Spinal cord (tissue), 10 donors: Measurements from ENCODE around the gene ERC2. TPM values are rescaled to one million over a fixed set of nuclear protein-coding genes. Genes with fewer than 3 reads are reported as not detected.

ENCODE experiments used
- DNase-seq, 6 donors: peaks; one replicate each; pipeline versions ENCODE4 v3.0.0 to v3.0.0-alpha.2; 2013 to 2015; ENCODE audit warnings: low spot score in 6 of 6, low read depth in 4 of 6
- H3K27ac ChIP-seq: one replicate; pipeline ENCODE4 v1.5.1; 2013; ENCODE audit warnings: low read depth, low read length, control low read depth
- H3K27me3 ChIP-seq: one replicate; pipeline ENCODE4 v1.6.1; 2013; ENCODE audit warnings: low read length; ENCODE audit not compliant: control insufficient read depth, insufficient read depth
- H3K36me3 ChIP-seq: one replicate; pipeline ENCODE4 v1.6.1; 2013; ENCODE audit warnings: low read length; ENCODE audit not compliant: control insufficient read depth, insufficient read depth
- H3K4me1 ChIP-seq: one replicate; pipeline ENCODE4 v1.6.1; 2013; ENCODE audit warnings: low read length; ENCODE audit not compliant: control insufficient read depth, insufficient read depth
- H3K4me3 ChIP-seq: one replicate; pipeline ENCODE4 v1.5.1; 2013; ENCODE audit warnings: low read depth, low read length, control low read depth
- H3K9me3 ChIP-seq: one replicate; pipeline ENCODE4 v1.6.1; 2013; ENCODE audit warnings: low read length; ENCODE audit not compliant: control insufficient read depth, insufficient read depth
- WGBS: methylation state at CpG from one replicate; pipeline ENCODE4 v1.1.5; 2013; ENCODE audit warnings: missing lambda C conversion rate; ENCODE audit not compliant: insufficient coverage; 5-methylcytosine and 5-hydroxymethylcytosine counted together
- polyA plus RNA-seq, 2 donors: library from polyadenylated mRNA; unstranded; fragments of 120-200 nt; gene quantifications; one replicate each; pipeline ENCODE4 v1.2.1, GENCODE V29; 2013; ENCODE audit not compliant: insufficient read length in 2 of 2
- total RNA-seq, 2 donors: library from RNA; depleted of rRNA in 1 of 2; stranded (reverse); fragments of 120-200 nt in 1 of 2; fragments of >200 nt in 1 of 2; gene quantifications; one replicate each; pipeline versions ENCODE4 v1.2.3 to v1.2.4, GENCODE V29; 2013 to 2014
- donor health status: healthy.

ERC2 gene
- total and polyA plus RNA-seq, 4 donors = 24.0 to 51.3 (median 29.7) TPM

DNA sequence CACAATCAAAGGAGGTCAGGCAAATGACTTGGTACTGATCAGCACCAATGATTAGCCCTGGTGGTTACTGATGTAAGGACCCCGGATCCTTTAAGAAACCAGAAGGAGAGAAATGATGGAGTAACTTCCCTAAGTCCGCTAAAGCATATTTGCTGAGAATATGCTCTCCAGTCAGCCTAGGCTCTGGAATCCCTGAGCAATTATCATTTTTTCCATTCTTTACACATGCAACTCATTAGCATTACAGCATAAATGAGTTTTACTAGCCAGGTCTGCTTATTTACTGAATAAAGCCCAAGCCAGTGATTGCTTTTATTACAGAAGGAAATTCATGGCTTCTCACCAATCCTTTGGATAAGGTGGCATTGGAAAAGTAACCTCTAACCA, 842.0 kb downstream of the ERC2 start:
- Histone ChIP-seq H3K36me3 (no peaks in the 10 kb centered on the region), H3K4me1 (no peaks in the 10 kb centered on the region), H3K27me3 (no peaks in the 10 kb centered on the region), H3K9me3 (no peaks in the 10 kb centered on the region), H3K27ac (no peak overlapping the region), H3K4me3 (no peak overlapping the region)
- 80% methylated on average over 1 of the region's 2 CpGs for WGBS
- peak in 1 of 6 donors; percentile 47 for DNase-seq

- H3K4me1 ChIP-seq = no peaks in the 10 kb centered on the region
- H3K4me3 ChIP-seq = no peak overlapping the region
- H3K9me3 ChIP-seq = no peaks in the 10 kb centered on the region
- no peak for DNase-seq
- no peaks in the 10 kb centered on the region for H3K27me3 ChIP-seq
- WGBS = 86% methylated on average over 7 of the region's 7 CpGs
- no peaks in the 10 kb centered on the region for H3K36me3 ChIP-seq
- no peak overlapping the region for H3K27ac ChIP-seq
Measured at GRCh38 chr3:55624238-55624637, 844.0 kb downstream of the ERC2 start.

GRCh38 chr3:55623786-55624185, 844.5 kb downstream of the ERC2 start:
- H3K27ac ChIP-seq = no peak overlapping the region
- no peaks in the 10 kb centered on the region for H3K4me1 ChIP-seq
- WGBS = 100% methylated on average over 1 of the region's 2 CpGs
- no peak overlapping the region for H3K4me3 ChIP-seq
- no peaks in the 10 kb centered on the region for H3K27me3 ChIP-seq
- H3K36me3 ChIP-seq = no peaks in the 10 kb centered on the region
- H3K9me3 ChIP-seq = no peaks in the 10 kb centered on the region
- no peak for DNase-seq

DNA sequence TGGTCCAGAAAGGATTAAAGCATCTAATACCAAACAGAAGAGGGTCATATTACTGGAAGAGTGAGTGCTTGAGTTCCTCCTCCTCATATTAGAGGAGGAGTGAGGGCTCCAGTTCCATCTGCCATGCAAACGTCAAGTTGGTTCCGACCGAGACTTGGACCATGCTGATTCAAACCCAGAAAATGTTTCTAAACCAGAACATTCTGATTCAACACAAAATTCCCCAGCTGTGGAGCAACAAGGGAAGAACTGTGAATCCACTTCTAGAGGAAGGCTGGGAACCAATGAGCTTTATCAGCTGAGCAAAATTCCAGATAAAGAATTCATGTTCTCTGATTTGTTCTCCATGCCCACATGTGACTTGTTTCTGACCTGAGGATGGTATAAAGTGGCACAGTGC, 845.5 kb downstream of the ERC2 start:
- DNase-seq = no peak
- H3K9me3 ChIP-seq = no peaks in the 10 kb centered on the region
- WGBS = 100% methylated on average over 1 of the region's 3 CpGs
- no peaks in the 10 kb centered on the region for H3K4me1 ChIP-seq
- no peak overlapping the region for H3K4me3 ChIP-seq
- H3K27me3 ChIP-seq = no peaks in the 10 kb centered on the region
- H3K27ac ChIP-seq = no peak overlapping the region
- H3K36me3 ChIP-seq = no peaks in the 10 kb centered on the region

GRCh38 chr3:55622116-55622515, 846.2 kb downstream of the ERC2 start:
- DNase-seq = no peak
- no peak overlapping the region for H3K27ac ChIP-seq
- no peaks in the 10 kb centered on the region for H3K9me3 ChIP-seq
- no peaks in the 10 kb centered on the region for H3K4me1 ChIP-seq
- H3K36me3 ChIP-seq = no peaks in the 10 kb centered on the region
- WGBS = 100% methylated on average over 2 of the region's 3 CpGs
- H3K4me3 ChIP-seq = no peak overlapping the region
- H3K27me3 ChIP-seq = no peaks in the 10 kb centered on the region

- Histone ChIP-seq H3K27me3 (no peaks in the 10 kb centered on the region), H3K4me3 (no peak overlapping the region), H3K27ac (no peak overlapping the region), H3K4me1 (no peaks in the 10 kb centered on the region), H3K9me3 (no peaks in the 10 kb centered on the region), H3K36me3 (no peaks in the 10 kb centered on the region)
- no peak for DNase-seq
- 96% methylated on average over 2 of the region's 2 CpGs for WGBS
Measured at GRCh38 chr3:55621648-55622047, 846.6 kb downstream of the ERC2 start.

GRCh38 chr3:55621026-55621422, 847.2 kb downstream of the ERC2 start:
- no peak for DNase-seq
- Histone ChIP-seq H3K4me1 (no peaks in the 10 kb centered on the region), H3K27me3 (no peaks in the 10 kb centered on the region), H3K4me3 (no peak overlapping the region), H3K36me3 (no peaks in the 10 kb centered on the region), H3K9me3 (no peaks in the 10 kb centered on the region), H3K27ac (no peak overlapping the region)
- WGBS = 40% methylated on average over 1 of the region's 3 CpGs

- Histone ChIP-seq H3K4me3 (no peak overlapping the region), H3K4me1 (no peaks in the 10 kb centered on the region), H3K27me3 (no peaks in the 10 kb centered on the region), H3K36me3 (no peaks in the 10 kb centered on the region), H3K27ac (no peak overlapping the region), H3K9me3 (no peaks in the 10 kb centered on the region)
- DNase-seq = no peak
- 86% methylated on average over 6 of the region's 12 CpGs for WGBS
Measured at GRCh38 chr3:55620351-55621025, 847.8 kb downstream of the ERC2 start.

DNA sequence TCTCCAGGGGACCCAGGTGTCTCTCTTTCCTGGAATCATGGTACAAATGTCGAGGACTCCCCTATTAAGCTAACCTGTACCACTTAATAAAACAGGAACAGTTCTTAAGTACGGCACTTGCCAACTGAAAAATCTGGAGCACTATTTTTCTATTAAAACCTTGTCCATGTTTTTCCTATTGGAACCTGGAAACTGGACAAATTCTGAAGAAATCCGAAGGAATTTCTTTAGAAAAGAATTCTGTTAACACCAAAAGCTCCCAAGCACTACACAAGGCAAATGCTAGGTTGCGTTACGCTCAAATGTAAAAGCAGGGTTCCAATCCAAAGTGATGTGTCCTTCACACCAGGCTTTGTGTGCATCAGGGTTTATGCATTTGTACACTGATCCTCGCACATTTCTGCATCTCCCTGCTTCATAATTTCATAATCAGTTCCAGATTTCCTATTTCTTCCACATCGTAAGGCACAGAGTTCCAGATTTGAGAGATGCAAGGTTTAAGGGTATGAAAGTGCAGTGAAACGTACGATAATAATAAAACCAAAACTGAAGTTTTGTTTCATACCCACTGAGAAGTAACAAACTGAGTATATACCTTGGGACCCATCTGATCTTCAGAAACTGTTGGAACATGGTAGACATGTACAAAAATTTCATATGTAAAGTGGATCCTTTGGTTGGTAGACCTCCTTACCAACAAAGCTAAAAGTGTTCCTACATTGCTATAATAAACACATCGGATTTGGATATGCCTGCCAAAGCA, 849.0 kb downstream of the ERC2 start:
- Histone ChIP-seq H3K36me3 (no peaks in the 10 kb centered on the region), H3K9me3 (no peaks in the 10 kb centered on the region), H3K27ac (no peak overlapping the region), H3K4me3 (no peak overlapping the region), H3K27me3 (no peaks in the 10 kb centered on the region), H3K4me1 (no peaks in the 10 kb centered on the region)
- 92% methylated on average over 6 of the region's 10 CpGs for WGBS
- no peak for DNase-seq

GRCh38 chr3:55617385-55617784, 850.9 kb downstream of the ERC2 start:
- Histone ChIP-seq H3K36me3 (no peaks in the 10 kb centered on the region), H3K4me1 (no peaks in the 10 kb centered on the region), H3K27ac (no peak overlapping the region), H3K9me3 (no peaks in the 10 kb centered on the region), H3K27me3 (no peaks in the 10 kb centered on the region), H3K4me3 (no peak overlapping the region)
- 40% methylated on average over 3 of the region's 4 CpGs for WGBS
- DNase-seq = peak in 1 of 6 donors; percentile 29
